Measurements from ENCODE around the gene POLG.

DNA sequence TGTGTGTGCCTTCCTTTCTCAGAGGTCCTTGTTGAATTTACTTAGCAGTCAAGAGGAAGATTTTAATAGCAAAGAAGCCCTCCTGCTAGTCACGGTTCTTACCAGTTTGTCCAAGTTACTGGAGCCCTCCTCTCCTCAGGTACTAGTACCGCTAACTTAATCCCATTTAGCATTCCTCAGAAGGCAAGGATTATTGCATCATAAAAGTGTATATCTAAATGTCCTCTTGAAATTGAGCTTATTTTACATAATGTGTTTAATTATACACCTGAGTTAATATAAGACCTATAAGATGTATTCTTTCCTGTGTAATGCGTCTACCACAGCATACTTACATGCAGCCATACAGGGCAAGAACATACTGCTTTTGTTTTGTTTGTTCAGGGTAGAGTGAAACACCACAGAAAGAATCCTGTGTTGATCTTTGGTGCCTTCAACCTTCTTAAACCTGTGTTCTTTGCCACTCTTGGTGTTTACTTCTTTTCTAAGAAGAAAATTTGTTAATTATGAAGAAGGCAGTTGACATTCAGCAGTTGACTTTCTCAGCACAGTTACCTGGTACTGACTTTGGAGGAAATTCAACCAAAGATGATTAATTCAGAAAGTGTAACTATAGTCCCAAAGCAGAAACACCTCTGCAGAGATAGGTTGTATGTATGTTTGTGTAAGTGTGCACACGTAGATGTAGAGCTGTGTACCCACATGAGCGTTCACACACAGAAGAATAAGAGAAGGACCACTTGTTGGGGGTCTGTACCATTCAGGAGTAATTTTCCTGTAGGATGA lies 33.1 kb downstream of the POLG start:
- TF ChIP-seq, protein P1, sequence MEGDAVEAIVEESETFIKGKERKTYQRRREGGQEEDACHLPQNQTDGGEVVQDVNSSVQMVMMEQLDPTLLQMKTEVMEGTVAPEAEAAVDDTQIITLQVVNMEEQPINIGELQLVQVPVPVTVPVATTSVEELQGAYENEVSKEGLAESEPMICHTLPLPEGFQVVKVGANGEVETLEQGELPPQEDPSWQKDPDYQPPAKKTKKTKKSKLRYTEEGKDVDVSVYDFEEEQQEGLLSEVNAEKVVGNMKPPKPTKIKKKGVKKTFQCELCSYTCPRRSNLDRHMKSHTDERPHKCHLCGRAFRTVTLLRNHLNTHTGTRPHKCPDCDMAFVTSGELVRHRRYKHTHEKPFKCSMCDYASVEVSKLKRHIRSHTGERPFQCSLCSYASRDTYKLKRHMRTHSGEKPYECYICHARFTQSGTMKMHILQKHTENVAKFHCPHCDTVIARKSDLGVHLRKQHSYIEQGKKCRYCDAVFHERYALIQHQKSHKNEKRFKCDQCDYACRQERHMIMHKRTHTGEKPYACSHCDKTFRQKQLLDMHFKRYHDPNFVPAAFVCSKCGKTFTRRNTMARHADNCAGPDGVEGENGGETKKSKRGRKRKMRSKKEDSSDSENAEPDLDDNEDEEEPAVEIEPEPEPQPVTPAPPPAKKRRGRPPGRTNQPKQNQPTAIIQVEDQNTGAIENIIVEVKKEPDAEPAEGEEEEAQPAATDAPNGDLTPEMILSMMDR (IDR thresholded peaks at IDR 0.05; ENCODE audit: borderline replicate concordance, extremely low read depth, low read length, poor library complexity, severe bottlenecking), result no peak
- TF ChIP-seq EZH2 (IDR thresholded peaks at IDR 0.05; ENCODE audit: borderline replicate concordance, low read depth, low read length, severe bottlenecking), result no peak
